ENCODE data around the gene RAC2.
A peak's percentile ranks its signal among the peaks of the same experiment; 100 is the strongest.
"Not testable (repeated sequence)": the region's sequence is repeated elsewhere in the genome, so short reads cannot be mapped to it uniquely, and the experiment has no call there.

RAC2 gene

DNA sequence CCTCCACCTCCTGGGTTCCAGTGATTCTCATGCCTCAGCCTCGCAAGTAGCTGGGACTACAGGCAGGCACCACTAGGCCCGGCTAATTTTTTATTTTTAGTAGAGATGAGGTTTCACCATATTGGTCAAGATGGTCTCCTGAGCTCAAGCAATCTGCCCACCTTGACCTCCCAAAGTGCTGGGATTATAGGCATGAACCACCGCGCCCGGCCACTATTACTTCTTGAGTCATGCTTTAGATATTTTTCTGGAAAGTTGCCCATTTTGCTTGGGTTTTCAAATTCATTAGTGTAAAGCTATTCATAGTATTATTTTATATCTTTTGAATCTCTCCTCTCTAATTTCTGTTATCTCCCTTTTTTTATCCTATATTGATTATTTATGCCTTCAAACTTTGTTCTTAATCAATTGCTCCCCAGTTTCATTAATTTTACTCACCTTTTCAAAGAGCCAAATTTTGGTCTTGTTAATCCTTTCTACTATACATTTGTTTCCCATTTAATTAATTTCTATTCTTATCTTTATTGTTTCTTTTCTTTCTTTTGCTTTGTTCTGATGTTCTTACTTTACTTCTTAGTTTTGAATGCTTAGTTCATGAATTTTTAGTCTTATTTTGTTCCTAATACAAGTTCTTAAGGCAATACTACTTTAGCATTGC lies 10.3 kb upstream of the RAC2 start:
- no peak for DNase-seq

DNA sequence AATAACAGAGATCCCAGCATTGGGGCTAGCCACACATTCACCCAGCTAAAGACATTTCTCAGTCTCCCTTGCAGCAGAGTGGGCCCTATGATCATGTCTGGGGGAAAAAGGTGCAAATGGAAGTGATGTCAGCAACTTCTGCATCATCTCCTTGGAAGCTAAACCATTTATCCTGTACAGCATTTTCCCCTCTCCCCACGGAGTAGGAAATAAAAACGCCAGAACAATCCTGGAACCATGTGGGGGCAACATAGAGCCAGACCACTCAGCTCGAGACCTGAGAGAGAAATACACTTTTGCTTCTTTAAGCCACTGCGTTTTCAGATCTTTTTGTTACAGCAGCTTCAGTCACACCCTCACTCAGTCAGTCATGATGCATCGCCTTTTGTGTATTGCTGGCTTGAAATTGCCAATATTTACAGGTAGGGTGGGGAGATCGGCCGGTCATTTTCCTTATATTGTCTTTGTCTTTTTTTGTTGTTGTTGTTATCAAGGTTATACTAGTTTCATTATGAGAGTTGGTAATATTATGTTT lies 9.1 kb upstream of the RAC2 start:
- no peak for DNase-seq

- not testable (repeated sequence) for DNase-seq
Observed at GRCh38 chr22:37251836-37252235, 7.8 kb upstream of the RAC2 start.

DNA sequence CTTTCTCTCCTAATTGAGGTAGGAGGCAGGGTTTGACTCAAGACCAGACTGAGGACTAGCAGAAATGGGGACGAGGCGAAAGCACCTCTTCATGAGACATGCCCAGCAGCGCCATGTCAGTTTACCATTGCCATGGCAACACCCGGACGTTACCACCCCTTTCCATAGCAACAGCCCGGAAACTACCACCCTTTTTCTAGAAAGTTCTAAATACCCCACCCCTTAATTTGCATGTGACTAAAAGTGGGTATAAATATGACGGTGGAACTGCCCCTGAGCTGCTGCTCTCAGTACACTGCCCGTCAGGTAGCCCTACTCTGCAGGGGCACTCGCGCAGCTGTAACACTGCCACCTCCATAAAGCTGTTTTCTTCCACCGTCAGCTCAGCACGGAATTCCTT lies 5.9 kb upstream of the RAC2 start:
- no peak for DNase-seq

- no peak for DNase-seq
Observed at GRCh38 chr22:37248251-37248650, 4.2 kb upstream of the RAC2 start.

DNA sequence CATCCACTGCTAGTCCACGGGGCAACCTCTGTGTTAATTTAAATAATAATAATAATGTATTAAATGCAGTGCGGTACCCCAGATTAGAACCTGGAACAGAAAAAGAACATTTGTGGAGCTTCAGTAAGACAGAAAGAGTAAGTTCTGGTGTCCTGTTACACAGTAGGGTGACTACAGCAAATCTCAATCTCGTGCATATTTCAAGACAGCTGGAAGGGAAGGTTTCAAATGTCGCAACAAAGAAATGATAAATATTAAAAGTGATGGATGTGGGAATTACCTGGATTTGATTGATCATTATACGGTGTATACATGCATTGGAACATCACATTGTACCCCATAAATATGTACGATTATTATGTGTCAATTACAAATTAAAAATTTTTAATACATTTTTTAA lies 1.7 kb upstream of the RAC2 start:
- no peak for DNase-seq

DNA sequence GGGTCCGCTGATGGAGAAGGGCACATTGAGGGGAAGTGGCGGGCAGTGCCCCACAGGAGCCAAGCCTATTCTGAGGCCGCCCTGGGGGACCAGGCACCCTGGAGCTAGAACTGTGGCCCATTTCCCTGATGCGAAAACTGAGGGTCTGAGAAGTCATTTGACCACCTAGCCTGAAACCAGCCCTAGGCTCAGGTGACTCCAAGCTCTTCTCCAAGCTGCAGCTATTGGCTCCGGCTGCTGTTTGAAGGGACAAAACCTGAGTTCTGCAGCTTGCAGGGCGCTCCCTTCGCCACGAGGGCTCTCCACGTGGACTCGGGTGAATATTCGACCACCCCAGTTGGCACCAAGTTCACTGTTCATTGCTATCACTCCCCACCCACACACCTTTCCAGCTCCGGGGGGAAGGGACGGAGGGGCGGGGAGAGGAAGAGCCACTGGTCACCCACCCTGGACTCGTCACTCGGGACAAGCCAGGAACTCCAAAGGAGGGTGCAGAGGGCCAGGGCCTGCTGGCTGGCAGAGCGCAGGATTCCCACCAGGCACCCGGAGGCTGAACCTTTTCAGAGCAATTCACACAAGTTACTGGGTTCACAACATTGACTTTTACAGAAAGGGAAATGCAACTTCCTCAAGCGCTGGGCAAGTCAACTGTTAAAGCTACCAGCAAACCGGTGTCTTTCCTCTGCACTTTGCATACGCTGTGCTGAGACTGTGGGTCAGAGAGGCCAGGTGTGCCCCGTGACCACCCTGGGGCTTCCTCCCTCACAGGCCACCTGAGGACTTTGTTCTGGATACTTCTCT lies 1.1 kb upstream of the RAC2 start:
- peak in 1 of 2 donors; percentile 1 for DNase-seq

DNA sequence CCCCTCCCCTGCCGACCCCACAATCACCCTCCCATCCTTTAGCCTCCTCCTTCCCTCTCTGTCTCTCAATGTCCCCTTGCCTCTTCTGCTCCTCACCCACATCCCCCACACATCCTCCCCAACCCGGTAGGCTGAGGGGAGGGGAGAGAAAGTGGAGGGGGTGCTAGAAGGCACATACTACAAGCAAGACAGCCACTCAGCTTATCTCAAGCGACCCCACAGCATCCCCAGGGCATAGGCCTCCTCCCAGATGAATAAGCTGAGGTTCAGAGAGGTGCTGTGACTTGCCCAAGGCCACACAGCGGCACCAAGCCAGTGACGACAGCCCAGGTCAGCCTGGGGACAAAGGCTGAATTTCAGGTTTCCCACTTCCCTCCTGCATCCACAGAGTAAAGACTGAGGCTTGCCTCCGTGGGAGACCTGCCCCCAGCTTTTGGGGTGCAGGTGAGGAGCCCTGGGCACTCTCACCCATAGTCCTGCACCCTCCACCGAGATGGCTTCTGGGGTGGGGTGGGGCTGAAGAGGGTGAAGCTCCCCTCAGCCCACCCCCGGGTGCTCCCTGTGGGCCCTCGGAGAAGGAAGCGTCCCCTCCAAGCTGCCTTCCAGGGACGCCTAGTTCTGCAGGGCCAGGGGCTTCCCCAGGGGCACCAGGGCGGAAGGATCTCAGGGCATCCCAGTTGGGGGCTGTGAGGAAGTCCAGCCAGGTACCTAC lies 511 bp downstream of the RAC2 start:
- peak in 1 of 2 donors; percentile 25 for DNase-seq

DNA sequence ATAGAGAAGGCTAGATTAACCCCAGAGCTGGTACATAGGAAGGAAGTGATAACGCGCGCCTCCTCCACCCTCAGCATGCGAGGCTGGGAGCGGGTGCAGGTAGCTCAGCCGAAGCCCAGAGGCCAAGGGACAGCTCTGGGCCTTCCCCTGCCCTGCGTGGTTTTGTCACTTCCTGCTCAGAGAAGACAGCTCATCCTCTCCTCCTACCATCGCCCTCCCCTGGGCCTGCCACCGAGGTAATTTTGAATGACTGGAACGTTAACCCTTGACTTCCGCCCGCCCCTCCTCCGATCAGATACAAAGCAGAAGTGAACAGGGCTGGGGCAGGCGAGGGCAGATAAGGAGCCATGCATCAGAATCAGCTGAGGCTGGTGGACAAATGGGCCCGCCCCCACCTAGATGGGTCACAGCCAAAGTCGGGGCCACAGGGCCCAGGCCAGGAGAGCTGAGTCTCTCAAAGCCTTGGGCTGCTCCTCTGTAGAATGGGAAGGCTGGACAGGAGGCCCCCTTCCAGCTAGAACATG lies 1.6 kb downstream of the RAC2 start:
- peak; percentile 91 to 94 for DNase-seq

DNA sequence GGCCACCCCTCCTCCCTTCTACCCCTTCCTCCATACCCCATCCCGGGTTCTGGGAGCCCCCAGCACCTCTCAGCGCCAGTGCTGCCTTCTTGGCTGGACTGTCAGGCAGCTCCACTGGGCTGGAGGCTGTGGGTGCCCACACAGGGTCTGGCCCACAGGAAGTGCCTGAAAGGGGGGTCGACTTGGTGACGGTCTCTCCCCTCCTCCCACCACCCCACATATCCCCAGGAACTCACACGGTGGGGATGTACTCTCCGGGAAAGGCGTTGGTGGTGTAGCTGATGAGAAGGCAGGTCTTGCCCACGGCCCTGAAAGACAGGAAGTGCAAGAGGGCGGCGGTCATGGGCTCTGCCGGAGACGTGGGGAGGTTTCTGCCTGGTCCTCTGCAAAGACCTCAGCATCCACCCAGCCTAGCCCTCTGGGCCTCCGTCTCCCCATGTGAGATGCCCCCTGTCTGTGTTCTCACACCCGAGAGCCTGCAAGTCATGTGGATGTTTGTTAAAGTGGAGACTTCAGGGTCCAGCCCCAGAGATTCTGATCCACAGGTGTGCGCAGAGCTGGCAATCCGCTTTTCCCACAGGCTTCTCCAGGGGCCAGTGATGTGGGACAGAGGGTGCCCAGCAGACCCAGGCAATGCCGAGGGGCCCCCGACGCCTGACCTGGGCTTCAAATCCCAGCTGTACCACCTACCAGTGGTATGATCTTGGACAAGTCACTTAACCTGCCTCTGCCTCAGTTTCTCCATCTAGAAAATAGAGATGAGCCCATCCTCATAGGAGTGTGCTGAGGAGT lies 2.5 kb downstream of the RAC2 start:
- no peak for DNase-seq

GRCh38 chr22:37240941-37241320 lies 3.1 kb downstream of the RAC2 start:
- DNase-seq, result no peak

DNA sequence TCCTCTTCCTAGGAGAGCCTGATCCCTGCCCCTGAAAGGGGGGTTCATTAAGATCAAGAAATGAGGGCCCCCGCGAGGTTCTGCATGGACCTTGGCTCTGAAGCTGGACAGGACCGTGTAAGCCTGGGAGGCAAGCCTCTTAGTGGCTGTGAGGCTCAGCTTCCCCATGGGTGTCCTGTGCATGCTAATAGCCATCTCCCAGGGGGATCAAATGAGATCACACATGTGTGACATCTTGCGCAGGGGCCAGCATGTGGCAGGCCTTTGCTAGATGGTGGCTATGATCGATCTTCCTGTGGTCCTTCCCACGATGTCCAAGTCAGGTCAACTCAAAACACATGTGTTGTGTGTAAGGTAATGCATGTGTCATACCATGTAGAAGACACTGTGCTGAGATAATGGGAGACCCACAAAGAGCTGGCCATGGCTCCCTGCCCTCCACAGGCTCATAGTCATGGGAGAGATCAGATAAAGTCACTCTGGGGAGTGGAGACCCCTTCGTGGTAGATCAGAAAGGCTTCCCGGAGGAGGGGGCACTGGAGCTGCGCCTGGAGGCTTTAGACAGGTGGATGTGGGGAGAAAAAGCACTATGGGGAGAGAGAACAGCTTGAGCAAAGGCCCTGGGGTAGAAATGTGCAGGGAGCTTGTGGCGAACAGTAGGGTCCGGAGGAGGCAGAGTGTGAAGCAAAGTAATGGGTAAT lies 3.7 kb downstream of the RAC2 start:
- no peak for DNase-seq

DNA sequence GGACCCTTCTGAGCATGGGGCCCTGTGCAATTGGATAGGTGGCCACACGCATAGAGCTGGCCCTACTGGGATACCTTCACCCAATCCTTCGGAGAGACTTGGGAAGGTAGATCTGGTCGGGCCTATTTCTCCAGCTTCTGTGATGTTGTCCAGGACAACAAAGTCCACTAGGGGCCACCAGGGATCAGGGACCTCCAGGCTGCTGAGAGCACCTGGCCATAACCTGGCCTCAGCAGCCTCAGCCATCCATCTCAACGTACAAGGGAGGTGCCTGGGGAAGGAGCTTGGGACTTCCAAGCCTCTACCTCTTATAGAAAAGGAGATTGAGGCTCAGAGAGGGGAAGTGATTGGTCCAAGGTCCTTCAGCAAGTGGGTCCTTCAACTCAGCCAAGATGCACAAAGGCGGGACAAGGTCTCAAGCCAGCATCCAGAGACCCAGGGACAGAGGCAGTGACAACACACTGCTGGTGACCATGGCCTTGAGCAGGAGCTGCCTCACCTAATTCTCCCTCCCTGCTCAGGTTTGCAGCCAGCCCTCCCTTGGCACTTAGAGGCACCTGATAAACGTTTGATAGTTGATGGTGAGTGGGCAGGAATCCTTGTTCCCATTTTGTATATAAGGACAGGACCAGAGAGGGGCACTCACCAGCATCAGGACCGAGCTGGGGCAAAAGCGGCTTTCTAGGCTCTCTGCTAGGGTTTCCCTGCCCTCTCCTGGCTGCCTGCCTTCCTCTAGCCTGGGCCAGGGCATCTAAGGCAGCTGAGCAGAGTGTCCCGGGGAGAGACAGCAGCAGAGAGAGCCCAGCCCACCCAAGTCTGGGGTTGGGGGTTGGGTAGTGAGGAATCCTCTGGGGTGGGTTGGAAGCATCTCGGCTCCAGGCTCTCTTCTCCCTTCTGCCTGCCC lies 4.5 kb downstream of the RAC2 start:
- no peak for DNase-seq

DNA sequence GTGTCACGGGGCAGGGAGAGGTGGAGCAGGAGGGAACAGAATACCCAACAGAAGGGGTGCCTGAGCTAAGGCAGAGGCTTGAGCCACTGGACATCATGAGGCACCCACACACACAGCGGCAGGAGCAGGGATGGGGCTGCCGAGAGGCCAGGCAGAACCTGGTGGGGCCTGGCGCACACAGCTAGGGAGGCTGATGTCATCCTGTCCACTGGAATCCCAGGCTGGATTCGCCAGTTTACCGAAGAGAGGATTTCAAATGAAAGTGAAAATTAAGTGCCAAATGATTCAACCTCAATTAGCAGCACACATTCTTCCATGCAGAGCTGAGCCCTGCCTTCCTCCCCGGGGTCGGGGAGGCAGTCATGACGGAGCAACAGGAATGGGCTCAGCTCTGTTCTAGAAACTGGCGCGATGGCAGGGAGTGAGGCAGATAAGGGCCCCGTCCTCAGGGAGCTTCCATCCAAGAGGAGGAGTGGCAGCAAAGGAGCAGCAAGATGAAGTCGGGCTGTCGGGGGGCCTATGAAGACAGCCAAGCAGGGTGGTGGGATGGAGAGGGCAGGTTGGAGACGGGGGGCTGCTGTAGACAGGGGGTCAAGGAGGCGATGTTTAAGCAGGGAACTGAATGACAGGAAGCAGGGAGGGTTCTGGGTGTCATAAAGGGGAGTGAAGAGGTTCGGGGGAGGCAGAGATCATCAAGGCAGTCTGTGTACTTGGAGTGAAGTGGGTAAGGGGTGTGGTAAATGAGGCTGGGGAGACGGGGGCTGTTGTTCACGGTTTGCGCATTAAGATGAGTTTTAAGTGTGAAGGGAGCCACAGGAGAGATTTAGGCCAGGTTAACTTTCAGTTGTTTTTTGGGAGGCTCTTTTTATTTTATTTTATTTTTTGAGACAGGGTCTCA lies 6.4 kb downstream of the RAC2 start:
- no peak for DNase-seq

DNA sequence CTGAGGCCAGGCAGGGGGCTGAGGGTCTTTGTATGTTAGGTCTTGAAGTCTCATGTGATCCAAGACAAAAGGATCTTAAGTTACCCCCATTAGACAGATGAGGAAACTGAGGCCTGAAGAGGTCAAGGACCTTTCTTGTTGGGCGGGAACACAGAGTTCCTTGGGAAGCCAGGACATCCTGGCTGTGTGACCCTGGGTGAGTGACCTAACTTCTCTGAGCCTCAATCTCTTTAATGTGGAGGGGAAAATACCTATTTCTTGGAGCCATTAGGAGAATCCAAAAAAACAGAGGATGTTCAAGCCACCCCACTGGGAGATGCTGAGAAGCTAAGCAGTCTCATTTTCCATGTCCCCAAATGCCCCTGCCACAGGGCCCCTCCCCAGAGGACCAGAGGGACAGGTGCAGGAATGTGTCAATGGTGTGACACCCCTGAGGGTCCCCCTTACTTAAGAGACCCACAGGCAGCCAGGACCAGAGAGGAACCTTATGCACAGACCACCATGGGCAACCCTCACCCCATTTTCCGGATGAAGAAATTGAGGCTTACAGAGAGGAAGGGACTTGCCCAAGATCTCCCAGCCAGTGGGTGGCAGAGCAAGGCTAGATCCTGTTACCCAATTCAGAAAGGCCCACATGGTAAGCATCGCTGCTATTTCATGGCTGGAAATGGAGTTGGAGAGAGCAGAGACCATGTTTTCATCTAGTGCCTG lies 8.0 kb downstream of the RAC2 start:
- DNase-seq, result no peak

DNA sequence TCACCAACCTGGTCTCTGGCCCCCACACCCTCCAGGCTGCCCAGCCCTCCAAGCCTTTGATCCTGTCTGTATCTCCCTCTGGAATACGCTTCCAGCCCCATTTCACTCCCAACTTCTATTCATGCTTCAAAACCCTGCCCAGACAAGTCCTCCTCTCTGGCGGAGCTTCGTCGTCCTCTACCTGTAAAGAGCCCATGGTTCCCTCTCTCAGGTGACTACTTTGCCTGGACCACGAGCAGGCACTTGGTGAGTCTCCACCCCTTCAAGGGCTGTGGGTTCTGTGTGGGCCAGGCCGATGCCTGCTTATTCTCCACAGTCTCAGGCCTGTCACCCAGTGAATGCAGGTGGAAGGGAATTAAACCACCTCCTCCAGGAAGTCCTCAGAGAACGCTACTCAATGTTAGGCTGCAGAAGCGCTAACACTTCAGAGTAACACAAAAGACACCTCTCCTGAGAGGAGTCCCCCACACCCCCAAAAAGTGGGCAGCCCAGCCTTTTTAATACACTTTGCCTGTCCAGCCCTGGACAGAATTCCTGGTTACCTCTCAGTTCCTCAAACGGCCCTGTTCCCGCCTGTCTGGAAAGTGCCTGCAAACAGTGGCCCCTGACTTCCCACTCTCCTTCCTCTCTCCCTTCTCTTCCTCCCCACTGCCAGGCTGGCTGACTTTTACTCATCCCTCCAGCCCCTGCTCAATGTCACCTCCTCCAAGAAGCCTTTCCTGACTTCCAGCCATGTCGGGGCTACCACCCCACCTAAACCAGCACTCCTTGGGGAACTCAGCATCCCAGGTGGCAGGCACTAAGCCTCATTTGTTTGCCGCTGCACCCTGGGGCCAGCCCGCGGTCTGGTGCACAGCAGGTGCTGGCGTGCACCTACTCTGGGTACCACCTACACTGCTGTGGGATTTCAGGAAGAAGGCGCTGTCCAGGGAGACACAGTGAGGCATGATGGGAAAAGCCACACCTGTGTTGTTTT lies 9.0 kb downstream of the RAC2 start:
- peak; percentile 11 to 18 for DNase-seq

GRCh38 chr22:37233751-37234631 lies 10.1 kb downstream of the RAC2 start:
- peak in 1 of 2 donors; percentile 0 for DNase-seq

Measured in activated CD4-positive, alpha-beta T cell treated with anti-CD3 and anti-CD28 coated beads for 4 hours (primary cell).